ENCODE measurements around the gene TRAPPC8. TPM values are rescaled to one million over a fixed set of nuclear protein-coding genes. Genes with fewer than 3 reads are reported as not detected.

TRAPPC8 gene, protein sequence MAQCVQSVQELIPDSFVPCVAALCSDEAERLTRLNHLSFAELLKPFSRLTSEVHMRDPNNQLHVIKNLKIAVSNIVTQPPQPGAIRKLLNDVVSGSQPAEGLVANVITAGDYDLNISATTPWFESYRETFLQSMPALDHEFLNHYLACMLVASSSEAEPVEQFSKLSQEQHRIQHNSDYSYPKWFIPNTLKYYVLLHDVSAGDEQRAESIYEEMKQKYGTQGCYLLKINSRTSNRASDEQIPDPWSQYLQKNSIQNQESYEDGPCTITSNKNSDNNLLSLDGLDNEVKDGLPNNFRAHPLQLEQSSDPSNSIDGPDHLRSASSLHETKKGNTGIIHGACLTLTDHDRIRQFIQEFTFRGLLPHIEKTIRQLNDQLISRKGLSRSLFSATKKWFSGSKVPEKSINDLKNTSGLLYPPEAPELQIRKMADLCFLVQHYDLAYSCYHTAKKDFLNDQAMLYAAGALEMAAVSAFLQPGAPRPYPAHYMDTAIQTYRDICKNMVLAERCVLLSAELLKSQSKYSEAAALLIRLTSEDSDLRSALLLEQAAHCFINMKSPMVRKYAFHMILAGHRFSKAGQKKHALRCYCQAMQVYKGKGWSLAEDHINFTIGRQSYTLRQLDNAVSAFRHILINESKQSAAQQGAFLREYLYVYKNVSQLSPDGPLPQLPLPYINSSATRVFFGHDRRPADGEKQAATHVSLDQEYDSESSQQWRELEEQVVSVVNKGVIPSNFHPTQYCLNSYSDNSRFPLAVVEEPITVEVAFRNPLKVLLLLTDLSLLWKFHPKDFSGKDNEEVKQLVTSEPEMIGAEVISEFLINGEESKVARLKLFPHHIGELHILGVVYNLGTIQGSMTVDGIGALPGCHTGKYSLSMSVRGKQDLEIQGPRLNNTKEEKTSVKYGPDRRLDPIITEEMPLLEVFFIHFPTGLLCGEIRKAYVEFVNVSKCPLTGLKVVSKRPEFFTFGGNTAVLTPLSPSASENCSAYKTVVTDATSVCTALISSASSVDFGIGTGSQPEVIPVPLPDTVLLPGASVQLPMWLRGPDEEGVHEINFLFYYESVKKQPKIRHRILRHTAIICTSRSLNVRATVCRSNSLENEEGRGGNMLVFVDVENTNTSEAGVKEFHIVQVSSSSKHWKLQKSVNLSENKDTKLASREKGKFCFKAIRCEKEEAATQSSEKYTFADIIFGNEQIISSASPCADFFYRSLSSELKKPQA (N-terminal part only)
- total RNA-seq: 53.1 and 53.9 TPM in 2 replicates

DNA sequence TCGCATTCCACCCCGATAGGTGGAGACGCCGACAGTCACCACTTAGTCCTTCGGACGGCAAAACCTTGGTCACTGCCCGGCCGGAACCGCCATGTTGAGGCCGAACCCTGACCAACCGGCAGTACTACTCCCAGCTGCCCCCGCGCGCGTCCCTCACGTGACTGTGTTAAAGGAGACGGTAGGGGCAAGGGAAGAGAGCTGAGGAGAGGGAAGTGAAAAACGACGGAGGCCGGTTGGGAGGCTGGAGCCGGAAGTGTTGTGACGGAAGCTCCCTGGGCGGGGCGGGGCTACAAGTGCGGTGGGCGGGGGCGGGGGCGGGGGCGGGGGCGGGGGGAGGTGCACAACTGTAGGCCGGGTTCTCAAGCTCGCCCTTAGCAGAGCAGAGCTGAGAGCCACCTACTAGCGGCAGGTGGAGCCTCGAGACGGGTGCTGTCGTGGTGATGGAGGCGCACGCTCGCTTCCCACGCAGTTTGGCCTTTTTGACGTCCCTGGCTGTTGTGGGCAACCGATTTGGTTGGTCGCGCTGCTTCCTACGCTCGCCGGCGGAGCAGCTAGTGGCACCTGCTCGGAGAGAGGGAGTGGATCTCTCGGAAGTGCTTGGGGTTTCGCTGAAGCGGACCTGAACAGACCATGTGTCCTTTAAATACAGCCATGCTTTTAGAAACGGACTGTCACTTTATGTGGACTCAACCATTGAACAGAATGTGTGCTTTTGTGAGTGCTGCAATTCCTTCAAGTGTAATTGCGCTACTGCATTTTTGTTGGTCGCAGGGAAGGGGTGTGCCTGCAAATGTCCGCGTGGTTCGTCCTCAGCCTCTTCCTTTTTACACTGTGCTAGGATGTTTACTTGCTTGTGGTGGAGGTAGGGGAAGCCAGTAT is at the start of gene TRAPPC8:
Gene TRAPPC8 (minus strand): TSS at position 130 of the 879 bp plus-strand sequence. CDS start 364 bp downstream, outside the sequence.

Small RNAs within 50 kb of the gene (small RNA-seq; reads per million reads assigned to genes)
- gene RNU6-1050P: not detected

Other genes starting within 250 kb of the TRAPPC8 start
- gene SLC25A52, start 182.2 kb downstream of the TRAPPC8 start, total RNA-seq: 0.11 TPM in 1 of 2 replicates, not detected in the other
- gene RNF125, start 75.7 kb upstream of the TRAPPC8 start, total RNA-seq: 0.39 and 0.76 TPM in 2 replicates
- 25.9 and 26.0 TPM in 2 replicates for gene RNF138, start 148.7 kb upstream of the TRAPPC8 start, total RNA-seq
- not detected in 2 replicates for gene MEP1B, start 246.9 kb upstream of the TRAPPC8 start, total RNA-seq

All from articular chondrocyte of knee joint (primary cell).